NB4 (cell line): ENCODE results near the gene TEKTIP1.

Source experiments
- POLR2A ChIP-seq: IDR thresholded peaks from 2 replicates; pipeline ENCODE4 v1.6.1; 2011; ENCODE audit warnings: mild to moderate bottlenecking; ENCODE audit not compliant: insufficient read length; ENCODE audit errors: extremely low read depth
- TF ChIP-seq, protein P1 (sequence below): IDR thresholded peaks from one replicate; pipeline ENCODE4 v1.5.1; 2012; ENCODE audit warnings: low read depth, low read length

DNA sequence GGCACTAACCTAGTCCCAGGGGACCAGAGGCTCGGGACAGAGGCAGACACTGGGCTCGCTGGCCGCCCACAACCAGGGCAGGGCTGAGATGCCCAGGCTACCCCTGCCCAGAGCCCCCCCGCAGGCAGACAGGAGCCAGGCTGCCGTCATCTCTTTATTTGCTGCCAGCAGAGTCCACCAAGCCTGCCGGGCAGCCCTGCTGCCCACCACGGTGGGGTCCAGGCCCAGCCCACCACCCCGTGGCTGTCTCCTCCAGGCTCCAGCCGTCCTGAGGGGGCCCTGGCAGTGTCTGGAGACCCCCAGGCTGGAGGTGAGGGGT, 5.0 kb downstream of the TEKTIP1 start:
- TF ChIP-seq, protein P1, sequence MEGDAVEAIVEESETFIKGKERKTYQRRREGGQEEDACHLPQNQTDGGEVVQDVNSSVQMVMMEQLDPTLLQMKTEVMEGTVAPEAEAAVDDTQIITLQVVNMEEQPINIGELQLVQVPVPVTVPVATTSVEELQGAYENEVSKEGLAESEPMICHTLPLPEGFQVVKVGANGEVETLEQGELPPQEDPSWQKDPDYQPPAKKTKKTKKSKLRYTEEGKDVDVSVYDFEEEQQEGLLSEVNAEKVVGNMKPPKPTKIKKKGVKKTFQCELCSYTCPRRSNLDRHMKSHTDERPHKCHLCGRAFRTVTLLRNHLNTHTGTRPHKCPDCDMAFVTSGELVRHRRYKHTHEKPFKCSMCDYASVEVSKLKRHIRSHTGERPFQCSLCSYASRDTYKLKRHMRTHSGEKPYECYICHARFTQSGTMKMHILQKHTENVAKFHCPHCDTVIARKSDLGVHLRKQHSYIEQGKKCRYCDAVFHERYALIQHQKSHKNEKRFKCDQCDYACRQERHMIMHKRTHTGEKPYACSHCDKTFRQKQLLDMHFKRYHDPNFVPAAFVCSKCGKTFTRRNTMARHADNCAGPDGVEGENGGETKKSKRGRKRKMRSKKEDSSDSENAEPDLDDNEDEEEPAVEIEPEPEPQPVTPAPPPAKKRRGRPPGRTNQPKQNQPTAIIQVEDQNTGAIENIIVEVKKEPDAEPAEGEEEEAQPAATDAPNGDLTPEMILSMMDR: no peak
- no peak for TF ChIP-seq POLR2A
